Memory B cell (primary cell): ENCODE results near the gene FAM174C.
A peak's percentile ranks its signal among the peaks of the same experiment; 100 is the strongest.
"Not testable (repeated sequence)": the region's sequence is repeated elsewhere in the genome, so short reads cannot be mapped to it uniquely, and the experiment has no call there.

Experiments used
- ATAC-seq: fragments of 150-1000 bp; cut with Tn5 transposase; 2 replicates; pipeline ENCODE4 v1.10.0; 2021; ENCODE audit warnings: low read depth, mild to moderate bottlenecking, moderate library complexity
- DNase-seq, 2 donors: peaks; one replicate each; pipeline ENCODE4 v3.0.0; 2022; ENCODE audit warnings: low spot score in 2 of 2
- H3K27ac Mint-ChIP-seq: one replicate; pipeline ENCODE4 v1.8.0; 2022; ENCODE audit warnings: mild to moderate bottlenecking, moderate library complexity, mixed read lengths
- H3K27me3 Mint-ChIP-seq: one replicate; pipeline ENCODE4 v1.8.0; 2022; ENCODE audit warnings: mixed read lengths
- H3K36me3 Mint-ChIP-seq: one replicate; pipeline ENCODE4 v1.8.0; 2022; ENCODE audit warnings: mild to moderate bottlenecking, mixed read lengths
- H3K4me1 Mint-ChIP-seq: one replicate; pipeline ENCODE4 v1.8.0; 2022; ENCODE audit warnings: mixed read lengths
- H3K4me3 Mint-ChIP-seq: one replicate; pipeline ENCODE4 v1.8.0; 2022; ENCODE audit warnings: mild to moderate bottlenecking, moderate library complexity, mixed read lengths
- H3K9me3 Mint-ChIP-seq: one replicate; pipeline ENCODE4 v1.8.0; 2022; ENCODE audit warnings: mixed read lengths

The FAM174C gene

GRCh38 chr19:1320282-1320650, 44.9 kb downstream of the FAM174C start:
- H3K27me3 Mint-ChIP-seq: peaks cover 29% of the 10 kb centered on the region
- H3K4me3 Mint-ChIP-seq, H3K4me1 Mint-ChIP-seq: not testable (repeated sequence)

GRCh38 chr19:1321539-1321938, 46.2 kb downstream of the FAM174C start:
- ATAC-seq (no peak), DNase-seq (no peak)
- Mint-ChIP-seq H3K4me3 (no peak overlapping the region), H3K4me1 (peaks cover 5% of the 10 kb centered on the region), H3K27me3 (peaks cover 28% of the 10 kb centered on the region), H3K9me3 (no peaks in the 10 kb centered on the region), H3K27ac (no peak overlapping the region), H3K36me3 (peaks cover 5% of the 10 kb centered on the region)

More at GRCh38 chr19:1320282-1320650, 44.9 kb downstream of the FAM174C start:
- H3K9me3 Mint-ChIP-seq, H3K27ac Mint-ChIP-seq, H3K36me3 Mint-ChIP-seq, DNase-seq, ATAC-seq: not testable (repeated sequence)

- peaks cover 26% of the 10 kb centered on the region for H3K27me3 Mint-ChIP-seq
- H3K4me1 Mint-ChIP-seq: peaks cover 5% of the 10 kb centered on the region
Measured at GRCh38 chr19:1322198-1322981, 47.1 kb downstream of the FAM174C start.

GRCh38 chr19:1324249-1324805, 49.0 kb downstream of the FAM174C start:
- Mint-ChIP-seq H3K36me3 (peaks cover 5% of the 10 kb centered on the region), H3K4me3 (no peak overlapping the region), H3K27ac (no peak overlapping the region), H3K27me3 (peaks cover 22% of the 10 kb centered on the region), H3K4me1 (peaks cover 5% of the 10 kb centered on the region), H3K9me3 (no peaks in the 10 kb centered on the region)
- DNase-seq (no peak), ATAC-seq (no peak)

More at GRCh38 chr19:1322198-1322981, 47.1 kb downstream of the FAM174C start:
- Mint-ChIP-seq H3K36me3 (peaks cover 5% of the 10 kb centered on the region), H3K27ac (peak overlapping the region; percentile 33), H3K9me3 (no peaks in the 10 kb centered on the region), H3K4me3 (no peak overlapping the region)
- ATAC-seq (no peak), DNase-seq (no peak)

- peak; percentile 26 for ATAC-seq
- H3K27ac Mint-ChIP-seq: no peak overlapping the region
- H3K4me3 Mint-ChIP-seq: peak overlapping the region; percentile 46
- H3K9me3 Mint-ChIP-seq: no peaks in the 10 kb centered on the region
- H3K36me3 Mint-ChIP-seq: peaks cover 5% of the 10 kb centered on the region
- peaks cover 22% of the 10 kb centered on the region for H3K27me3 Mint-ChIP-seq
- no peak for DNase-seq
- peaks cover 5% of the 10 kb centered on the region for H3K4me1 Mint-ChIP-seq
Measured at GRCh38 chr19:1324806-1325567, 49.7 kb downstream of the FAM174C start.

GRCh38 chr19:1325568-1326294, 50.4 kb downstream of the FAM174C start:
- peaks cover 5% of the 10 kb centered on the region for H3K4me1 Mint-ChIP-seq
- peaks cover 5% of the 10 kb centered on the region for H3K36me3 Mint-ChIP-seq
- no peak for ATAC-seq
- no peaks in the 10 kb centered on the region for H3K9me3 Mint-ChIP-seq
- H3K4me3 Mint-ChIP-seq: peak overlapping the region; percentile 46
- H3K27ac Mint-ChIP-seq: no peak overlapping the region
- H3K27me3 Mint-ChIP-seq: peaks cover 23% of the 10 kb centered on the region
- DNase-seq: no peak

- H3K27me3 Mint-ChIP-seq: peaks cover 16% of the 10 kb centered on the region
- ATAC-seq: no peak
- peaks cover 5% of the 10 kb centered on the region for H3K4me1 Mint-ChIP-seq
- H3K27ac Mint-ChIP-seq: no peak overlapping the region
- no peak for DNase-seq
- no peaks in the 10 kb centered on the region for H3K9me3 Mint-ChIP-seq
- H3K4me3 Mint-ChIP-seq: no peak overlapping the region
- peaks cover 5% of the 10 kb centered on the region for H3K36me3 Mint-ChIP-seq
Measured at GRCh38 chr19:1327125-1327524, 51.8 kb downstream of the FAM174C start.
